A673 (cell line): ENCODE results near the gene CNNM2. TPM values are rescaled to one million over a fixed set of nuclear protein-coding genes. Genes with fewer than 3 reads are reported as not detected.
"Not testable (repeated sequence)": the region's sequence is repeated elsewhere in the genome, so short reads cannot be mapped to it uniquely, and the experiment has no call there.

Source experiments
- BruUV-seq: library from RNA; stranded (reverse); fragments of 400-500 nt; replicated peaks from 2 replicates; lab custom pipeline; 2021; lab: Mats Ljungman, UMichigan
- CTCF ChIA-PET: fragments of 300-600 bp; sonication (Branson Sonifier 250); formaldehyde crosslinking; loops from one replicate; lab custom pipeline; 2022; ENCODE audit warnings: antibody characterized with exemption; lab: Charles Lee
- POLR2A ChIA-PET: fragments of 300-600 bp; sonication (Branson Sonifier 250); formaldehyde crosslinking; loops from one replicate; lab custom pipeline; 2022; ENCODE audit warnings: antibody characterized with exemption; ENCODE audit not compliant: low non-redundant PET; lab: Charles Lee
- DNase-seq: peaks from one replicate; pipeline ENCODE4 v3.0.0-alpha.2; 2015; ENCODE audit warnings: low spot score
- H3K27ac ChIP-seq: fragments of 200-600 bp; sonication (generic); 2 replicates; pipeline ENCODE4 v1.5.1; 2016; ENCODE audit warnings: mixed run types, low read depth, mild to moderate bottlenecking, mixed read lengths, antibody characterized with exemption, low read length; ENCODE audit not compliant: poor library complexity, severe bottlenecking
- H3K27me3 ChIP-seq: fragments of 200-600 bp; sonication (generic); replicated peaks from 2 replicates; pipeline ENCODE4 v1.6.1; 2017; ENCODE audit warnings: mixed run types, low read depth, mild to moderate bottlenecking, mixed read lengths, antibody characterized with exemption, low read length; ENCODE audit not compliant: insufficient read depth, poor library complexity
- H3K36me3 ChIP-seq: fragments of 200-600 bp; sonication (generic); 2 replicates; pipeline ENCODE4 v1.6.1; 2016; ENCODE audit warnings: mixed run types, mild to moderate bottlenecking, mixed read lengths, antibody characterized with exemption, low read length; ENCODE audit not compliant: insufficient read depth, poor library complexity, severe bottlenecking
- H3K4me1 ChIP-seq: fragments of 200-600 bp; sonication (generic); 2 replicates; pipeline ENCODE4 v1.6.1; 2017; ENCODE audit warnings: mixed run types, mild to moderate bottlenecking, mixed read lengths, antibody characterized with exemption, low read length; ENCODE audit not compliant: insufficient read depth, poor library complexity, severe bottlenecking
- H3K4me3 ChIP-seq: fragments of 200-600 bp; sonication (generic); 2 replicates; pipeline ENCODE4 v1.5.1; 2016; ENCODE audit warnings: low read depth, mixed run types, mild to moderate bottlenecking, mixed read lengths, low read length; ENCODE audit not compliant: poor library complexity, severe bottlenecking
- H3K9me3 ChIP-seq: fragments of 200-600 bp; sonication (generic); 2 replicates; pipeline ENCODE4 v1.6.1; 2016; ENCODE audit warnings: mixed run types, low read depth, mild to moderate bottlenecking, mixed read lengths, antibody characterized with exemption, low read length; ENCODE audit not compliant: poor library complexity, severe bottlenecking
- EZH2 ChIP-seq: fragments of 200-600 bp; sonication (generic); IDR thresholded peaks from 2 replicates; pipeline ENCODE4 v1.6.1; 2017; ENCODE audit warnings: borderline replicate concordance, low read depth, mild to moderate bottlenecking, mixed read lengths, antibody characterized with exemption, low read length; ENCODE audit not compliant: poor library complexity, severe bottlenecking
- intact Hi-C: fragments of 100-400 bp; cut with micrococcal nuclease; formaldehyde crosslinking; loops from one replicate; pipeline ENCODE4 v1.10.0; 2022; ENCODE audit not compliant: unreplicated experiment
- total RNA-seq: library from RNA; stranded (reverse); gene quantifications from 2 replicates; pipeline ENCODE4 v1.2.3, GENCODE V29; 2021
- TF ChIP-seq, protein P1 (sequence below): fragments of 300-800, 200-600 bp; sonication (generic); conservative IDR thresholded peaks from 2 replicates; pipeline ENCODE4 v1.5.1; 2017; ENCODE audit warnings: low read depth, mild to moderate bottlenecking, antibody characterized with exemption, low read length, moderate library complexity, mixed read lengths

Gene CNNM2
- total RNA-seq, 1 experiment from 2014 or later, result 4.8 TPM

DNA sequence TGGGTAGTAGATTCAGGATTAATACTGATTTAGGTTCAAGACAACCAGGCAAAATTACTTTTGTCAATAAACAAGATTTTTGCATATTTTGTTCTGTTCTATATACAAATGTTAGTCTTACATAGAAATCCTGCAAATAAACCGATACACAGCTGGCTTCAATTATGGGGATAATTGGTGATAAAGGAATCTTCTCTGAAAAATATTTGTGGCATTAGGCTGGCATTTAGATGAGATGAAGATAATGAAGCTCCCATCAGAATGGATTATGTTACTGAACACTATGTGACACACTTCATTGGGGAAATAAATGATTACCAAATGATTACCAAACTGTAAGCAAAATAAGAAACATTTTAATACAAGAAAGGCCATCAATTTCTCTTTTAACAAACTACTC, 209.1 kb downstream of the CNNM2 start:
- ChIA-PET CTCF (no interaction called here), POLR2A (no interaction called here)
- no TSS peak for BruUV-seq
- no peak overlapping the region for H3K4me3 ChIP-seq
- peak; percentile 50 for DNase-seq
- no peaks in the 10 kb centered on the region for H3K9me3 ChIP-seq
- TF ChIP-seq, protein P1, sequence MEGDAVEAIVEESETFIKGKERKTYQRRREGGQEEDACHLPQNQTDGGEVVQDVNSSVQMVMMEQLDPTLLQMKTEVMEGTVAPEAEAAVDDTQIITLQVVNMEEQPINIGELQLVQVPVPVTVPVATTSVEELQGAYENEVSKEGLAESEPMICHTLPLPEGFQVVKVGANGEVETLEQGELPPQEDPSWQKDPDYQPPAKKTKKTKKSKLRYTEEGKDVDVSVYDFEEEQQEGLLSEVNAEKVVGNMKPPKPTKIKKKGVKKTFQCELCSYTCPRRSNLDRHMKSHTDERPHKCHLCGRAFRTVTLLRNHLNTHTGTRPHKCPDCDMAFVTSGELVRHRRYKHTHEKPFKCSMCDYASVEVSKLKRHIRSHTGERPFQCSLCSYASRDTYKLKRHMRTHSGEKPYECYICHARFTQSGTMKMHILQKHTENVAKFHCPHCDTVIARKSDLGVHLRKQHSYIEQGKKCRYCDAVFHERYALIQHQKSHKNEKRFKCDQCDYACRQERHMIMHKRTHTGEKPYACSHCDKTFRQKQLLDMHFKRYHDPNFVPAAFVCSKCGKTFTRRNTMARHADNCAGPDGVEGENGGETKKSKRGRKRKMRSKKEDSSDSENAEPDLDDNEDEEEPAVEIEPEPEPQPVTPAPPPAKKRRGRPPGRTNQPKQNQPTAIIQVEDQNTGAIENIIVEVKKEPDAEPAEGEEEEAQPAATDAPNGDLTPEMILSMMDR, result no peak
- TF ChIP-seq EZH2, result no peak
- H3K27ac ChIP-seq, result peak overlapping the region; percentile 30
- no peaks in the 10 kb centered on the region for H3K27me3 ChIP-seq
- H3K4me1 ChIP-seq, result peaks cover 14% of the 10 kb centered on the region
- no peaks in the 10 kb centered on the region for H3K36me3 ChIP-seq
- intact Hi-C loops, result no loop called here

DNA sequence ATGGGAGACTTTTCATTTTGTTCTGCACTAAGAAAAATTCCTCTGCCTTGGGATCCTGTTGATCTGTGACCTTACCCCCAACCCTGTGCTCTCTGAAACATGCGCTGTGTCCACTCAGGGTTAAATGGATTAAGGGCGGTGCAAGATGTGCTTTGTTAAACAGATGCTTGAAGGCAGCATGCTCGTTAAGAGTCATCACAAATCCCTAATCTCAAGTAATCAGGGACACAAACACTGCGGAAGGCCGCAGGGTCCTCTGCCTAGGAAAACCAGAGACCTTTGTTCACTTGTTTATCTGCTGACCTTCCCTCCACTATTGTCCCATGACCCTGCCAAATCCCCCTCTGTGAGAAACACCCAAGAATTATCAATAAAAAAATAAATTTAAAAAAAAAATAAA, 212.1 kb downstream of the CNNM2 start:
- H3K9me3 ChIP-seq, result not testable (repeated sequence)

DNA sequence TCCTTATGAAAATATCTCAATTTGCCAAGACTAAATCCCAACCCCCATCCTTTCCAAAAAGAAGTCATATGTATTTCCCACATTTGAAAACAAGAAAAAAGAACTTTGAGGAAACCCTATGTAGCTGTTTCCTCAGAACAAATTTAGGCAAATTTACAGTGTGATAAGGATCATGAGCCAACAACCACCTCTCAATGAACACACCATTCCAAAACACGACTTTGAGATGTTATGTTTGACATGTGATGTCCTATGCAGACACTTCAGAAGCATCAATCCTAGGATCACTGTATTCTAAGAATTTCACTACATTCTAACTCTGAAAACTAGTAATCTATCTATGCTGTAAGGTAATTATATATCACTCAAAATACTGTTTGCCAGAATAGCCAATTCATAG, 212.8 kb downstream of the CNNM2 start:
- POLR2A ChIA-PET, result interaction anchor here (0.6 kb wide), 1 partner anchor 97 kb away, joined by 5 read pairs; no protein-coding TSS in a partner anchor
- no peaks in the 10 kb centered on the region for H3K36me3 ChIP-seq
- DNase-seq, result no peak
- H3K4me3 ChIP-seq, result no peak overlapping the region
- H3K27ac ChIP-seq, result no peak overlapping the region
- peaks cover 11% of the 10 kb centered on the region for H3K4me1 ChIP-seq
- H3K9me3 ChIP-seq, result no peaks in the 10 kb centered on the region
- BruUV-seq, result no TSS peak
- TF ChIP-seq, protein P1, result no peak
- no peak for TF ChIP-seq EZH2
- CTCF ChIA-PET, result no interaction called here
- no peaks in the 10 kb centered on the region for H3K27me3 ChIP-seq
- intact Hi-C loops, result no loop called here

More for the DNA sequence above, 212.1 kb downstream of the CNNM2 start:
- POLR2A ChIA-PET, result interaction anchor here (0.6 to 0.7 kb wide), 2 partner anchors 96 to 242 kb away, joined by 3 to 5 read pairs; no protein-coding TSS in a partner anchor
- H3K27me3 ChIP-seq, intact Hi-C loops, H3K36me3 ChIP-seq, H3K4me3 ChIP-seq, BruUV-seq, H3K27ac ChIP-seq, CTCF ChIA-PET, DNase-seq: not testable (repeated sequence)
- H3K4me1 ChIP-seq, result peaks cover 11% of the 10 kb centered on the region

DNA sequence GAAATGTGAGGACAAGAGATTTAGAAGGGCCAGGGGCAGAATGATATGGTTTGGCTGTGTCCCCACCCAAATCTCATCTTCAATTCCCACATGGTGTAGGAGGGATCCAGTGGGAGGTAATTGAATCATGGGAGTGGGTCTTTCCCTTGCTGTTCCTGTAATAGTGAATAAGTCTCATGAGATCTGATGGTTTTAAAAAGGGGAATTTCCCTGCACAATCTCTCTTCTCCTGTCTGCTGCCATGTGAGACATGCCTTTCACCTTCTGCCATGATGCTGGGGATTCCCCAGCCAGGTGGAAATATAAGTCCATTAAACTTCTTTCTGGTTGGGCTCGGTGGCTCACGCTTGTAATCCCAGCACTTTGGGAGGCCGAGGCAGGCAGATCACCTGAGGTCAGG, 217.1 kb downstream of the CNNM2 start:
- H3K27ac ChIP-seq, H3K4me1 ChIP-seq, H3K9me3 ChIP-seq, DNase-seq, H3K36me3 ChIP-seq, H3K27me3 ChIP-seq, POLR2A ChIA-PET, intact Hi-C loops, BruUV-seq, CTCF ChIA-PET, H3K4me3 ChIP-seq: not testable (repeated sequence)
